Measurements from ENCODE around the gene QSOX1. TPM values are rescaled to one million over a fixed set of nuclear protein-coding genes. Genes with fewer than 3 reads are reported as not detected.

QSOX1 gene
- total and polyA plus RNA-seq, 2 donors (not counting 3 experiments of a cell fraction or from before 2014, with no cell fraction given): 256 to 415 TPM

- no peak overlapping the region for H3K4me3 ChIP-seq (replicated peaks in 1 of 3; ENCODE audit: insufficient read depth in 1 of 3, low read depth in 1 of 3, low read length in 3 of 3)
- no peak overlapping the region for H3K4me2 ChIP-seq (ENCODE audit: insufficient read depth, low read length)
- CTCF ChIA-PET: interaction anchor here (6.1 kb wide), 1 partner anchor 163 kb away, joined by 121 read pairs; no protein-coding TSS in a partner anchor
- H3K9me3 ChIP-seq (replicated peaks; ENCODE audit: control insufficient read depth, insufficient read depth, low read length): no peaks in the 10 kb centered on the region
- TF ChIP-seq MYC (IDR thresholded peaks at IDR 0.05; ENCODE audit: low read depth, low read length) (no peak), FOS (IDR thresholded peaks at IDR 0.05; ENCODE audit: borderline replicate concordance, insufficient read depth, low read length) (no peak), POLR2AphosphoS5 (IDR thresholded peaks at IDR 0.05; ENCODE audit: insufficient read depth, low read depth, low read length) (no peak), EZH2 (IDR thresholded peaks at IDR 0.05; ENCODE audit: borderline replicate concordance, low read depth, low read length, severe bottlenecking) (no peak), GATA2 (IDR thresholded peaks at IDR 0.05; ENCODE audit: insufficient read depth, insufficient read length, low read depth, low read length) (no peak), JUN (IDR thresholded peaks at IDR 0.05; ENCODE audit: borderline replicate concordance, insufficient read depth, insufficient read length, low read depth) (no peak), MAX (IDR thresholded peaks at IDR 0.05; ENCODE audit: insufficient read depth, insufficient read length) (no peak), POLR2A (IDR thresholded peaks at IDR 0.05; ENCODE audit: low read depth, low read length) (no peak), CTCF (IDR thresholded peaks at IDR 0.05; ENCODE audit: extremely low read depth in 1 of 2, insufficient read depth in 1 of 2, low read depth in 1 of 2, low read length in 2 of 2) (no peak)
- BruUV-seq (replicated peaks): no TSS peak
- H3K36me3 ChIP-seq (ENCODE audit: control insufficient read depth in 2 of 2, extremely low read depth in 1 of 2, insufficient read depth in 2 of 2, low read length in 2 of 2): no peaks in the 10 kb centered on the region
- DNase-seq (ENCODE audit: low read depth, low spot score) (no peak), FAIRE-seq (no peak)
- no peaks in the 10 kb centered on the region for H4K20me1 ChIP-seq (replicated peaks; ENCODE audit: control insufficient read depth, extremely low read depth, insufficient read depth, low read length)
- no peak overlapping the region for H3K9ac ChIP-seq (replicated peaks; ENCODE audit: extremely low read depth, insufficient read depth, low read length)
- H3K27me3 ChIP-seq (ENCODE audit: control insufficient read depth in 2 of 2, insufficient read depth in 2 of 2, low read length in 2 of 2): peaks cover 0 to 2% of the 10 kb centered on the region in 2 experiments
- dilution Hi-C loops (cut with MboI; ENCODE audit: extremely low pct_ligation_motif_present, low sequenced_read_pairs): no loop called here
- H2AFZ ChIP-seq (ENCODE audit: low read depth, low read length): no peak overlapping the region
- H3K9me1 ChIP-seq (replicated peaks; ENCODE audit: control insufficient read depth, extremely low read depth, insufficient read depth, low read length): no peaks in the 10 kb centered on the region
- H3K27ac ChIP-seq (ENCODE audit: insufficient read depth, low read depth, low read length): no peak overlapping the region
- no peaks in the 10 kb centered on the region for H3K79me2 ChIP-seq (ENCODE audit: control insufficient read depth, insufficient read depth, low read length)
- POLR2A ChIA-PET: no interaction called here
- intact Hi-C loops (cut with micrococcal nuclease): no loop called here
- no peaks in the 10 kb centered on the region for H3K4me1 ChIP-seq (ENCODE audit: control insufficient read depth, extremely low read depth, insufficient read depth, low read length)
Observed at GRCh38 chr1:180250499-180250770, 95.8 kb downstream of the QSOX1 start.

Data from endothelial cell of umbilical vein (primary cell).